ENCODE measurements around the gene NCOR2.
"Not testable (repeated sequence)": the region's sequence is repeated elsewhere in the genome, so short reads cannot be mapped to it uniquely, and the experiment has no call there.

The NCOR2 gene

GRCh38 chr12:124599074-124599999 is 31.9 kb upstream of the NCOR2 start:
- DNase-seq: no peak

GRCh38 chr12:124597041-124597440 is 29.6 kb upstream of the NCOR2 start:
- DNase-seq: no peak

GRCh38 chr12:124595444-124595843 is 28.0 kb upstream of the NCOR2 start:
- DNase-seq: no peak

DNA sequence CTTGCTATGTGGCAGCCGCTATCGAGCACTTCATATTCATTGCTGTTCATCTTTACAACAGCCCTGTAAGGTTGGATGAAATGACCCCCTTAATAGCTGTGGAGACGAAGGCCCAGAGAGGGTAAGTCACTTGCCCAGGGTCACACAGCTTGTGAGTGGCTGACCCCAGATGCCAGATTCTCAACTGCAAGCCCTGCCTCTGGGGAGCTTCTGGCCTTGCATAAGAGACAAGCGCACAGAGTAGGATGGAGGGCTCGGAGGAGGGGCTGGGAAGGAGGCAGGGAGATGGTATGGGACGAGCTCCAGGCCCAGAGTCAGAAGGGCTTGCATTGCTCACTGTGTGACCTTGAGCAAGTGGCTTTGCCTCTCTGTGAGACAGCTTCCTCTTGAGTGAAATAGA is 27.4 kb upstream of the NCOR2 start:
- DNase-seq: no peak

- DNase-seq: no peak
Observed at GRCh38 chr12:124593851-124594401, 26.5 kb upstream of the NCOR2 start.

DNA sequence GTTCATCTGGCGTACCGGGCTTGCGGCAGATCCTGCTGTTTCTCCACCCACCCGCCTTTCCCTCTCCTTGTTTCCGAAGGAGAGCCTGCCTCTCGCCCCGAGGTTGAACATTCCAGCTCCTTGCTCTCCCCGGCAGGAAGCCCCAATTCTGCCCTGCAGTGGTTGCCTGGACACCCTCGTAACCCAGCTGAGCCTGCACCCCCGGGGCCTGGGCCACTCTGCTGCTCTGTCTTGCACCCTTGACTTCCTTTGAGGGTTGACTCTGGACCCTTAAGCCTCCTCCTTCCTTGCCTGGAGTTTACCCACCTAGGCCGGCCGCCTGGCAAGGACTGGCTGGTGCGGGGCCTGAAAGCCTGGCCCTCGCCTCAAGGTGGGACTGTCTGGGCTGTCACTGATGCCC is 25.8 kb upstream of the NCOR2 start:
- no peak for DNase-seq

DNA sequence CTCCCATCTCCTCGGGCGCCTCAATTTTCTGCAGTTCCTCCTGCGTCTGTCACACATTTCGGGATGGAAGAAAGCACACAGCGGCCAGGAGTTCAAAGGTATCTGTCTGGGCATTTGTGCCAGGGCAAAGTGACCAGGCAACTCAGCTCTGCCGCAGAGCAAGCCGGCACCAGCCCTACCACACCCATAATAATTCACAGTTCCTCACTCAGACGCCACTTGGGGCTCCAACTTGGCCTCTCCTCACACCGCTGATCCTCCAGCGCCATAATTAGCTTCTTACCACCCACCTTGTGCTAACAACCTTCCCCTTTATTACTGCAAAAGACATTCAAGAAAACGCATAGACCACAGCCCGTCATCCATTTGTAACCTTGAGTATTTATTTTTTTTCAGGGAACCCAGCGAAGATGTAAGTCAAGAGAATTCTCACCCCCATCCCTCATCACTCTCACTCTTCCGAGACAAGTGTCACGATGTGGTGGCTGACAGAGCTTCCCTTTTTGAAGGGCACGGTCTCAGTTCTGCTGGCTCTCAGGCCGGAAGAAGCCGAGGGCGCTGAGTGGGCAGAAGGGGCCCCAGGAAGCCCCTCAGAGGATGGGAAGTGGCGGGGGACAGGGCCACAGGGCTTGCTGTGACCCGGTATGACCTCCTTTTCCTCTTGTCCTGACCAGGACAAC is 25.2 kb upstream of the NCOR2 start:
- no peak for DNase-seq

DNA sequence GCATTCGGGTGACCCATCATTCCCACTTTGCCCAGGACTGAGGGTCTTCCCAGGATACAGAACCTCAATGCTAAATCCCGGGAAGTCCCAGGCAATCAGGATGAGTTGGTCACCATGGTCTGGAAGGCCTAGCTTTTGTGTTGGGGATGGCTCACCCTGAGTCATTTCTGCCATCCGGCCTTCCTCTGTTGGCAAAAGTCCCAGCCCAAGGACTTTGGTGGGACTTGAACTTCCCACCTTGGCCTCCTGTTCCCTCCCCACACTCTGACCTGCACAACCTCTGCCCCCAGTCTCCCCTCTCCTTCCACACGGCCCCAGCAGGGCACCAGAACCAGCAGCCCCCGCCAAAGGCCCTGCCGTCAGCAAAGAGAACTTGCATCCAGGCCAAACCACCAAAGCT is 24.6 kb upstream of the NCOR2 start:
- DNase-seq: no peak

DNA sequence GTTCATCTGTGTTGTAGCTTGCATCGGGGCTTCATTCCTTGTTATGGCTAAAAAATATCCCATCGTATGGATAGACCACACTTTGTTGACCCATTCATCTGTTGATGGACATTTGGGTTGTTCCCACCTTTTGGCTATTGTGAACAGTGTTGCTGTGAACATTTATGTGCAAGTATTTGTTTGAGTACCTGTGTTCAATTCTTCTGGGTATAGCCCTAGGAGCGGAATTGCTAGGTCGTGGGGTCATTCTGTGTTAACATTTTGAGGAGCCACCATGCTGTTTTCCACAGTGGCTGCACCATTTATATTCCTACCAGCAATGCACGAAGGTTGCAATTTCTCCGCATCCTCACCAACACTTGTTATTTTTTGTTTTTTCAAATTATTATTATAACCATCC is 23.0 kb upstream of the NCOR2 start:
- no peak for DNase-seq

DNA sequence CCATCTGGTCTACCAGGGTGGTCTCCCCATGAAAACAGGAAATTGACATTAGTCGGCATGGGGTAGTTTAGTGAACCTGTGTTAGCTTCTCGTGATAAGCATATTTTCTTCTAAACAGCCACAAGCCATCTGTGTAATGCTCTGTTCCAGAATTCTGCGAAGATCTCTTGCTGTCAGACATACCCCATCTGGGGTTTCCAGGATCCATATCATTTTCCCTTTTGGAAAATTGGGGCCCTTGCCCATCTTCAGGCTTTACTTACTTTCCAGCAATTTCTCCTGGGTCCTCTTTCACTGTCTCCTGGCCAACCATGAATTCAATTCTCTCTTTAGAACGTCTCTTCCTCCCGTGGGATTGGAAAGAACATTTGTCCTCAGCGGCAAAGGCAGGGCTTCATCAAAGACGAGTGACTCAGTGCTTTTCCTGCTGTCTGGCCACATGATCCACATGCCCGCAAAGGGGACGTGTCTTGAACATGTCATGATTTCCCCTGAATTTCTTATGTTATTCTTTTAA is 21.4 kb upstream of the NCOR2 start:
- DNase-seq: no peak

DNA sequence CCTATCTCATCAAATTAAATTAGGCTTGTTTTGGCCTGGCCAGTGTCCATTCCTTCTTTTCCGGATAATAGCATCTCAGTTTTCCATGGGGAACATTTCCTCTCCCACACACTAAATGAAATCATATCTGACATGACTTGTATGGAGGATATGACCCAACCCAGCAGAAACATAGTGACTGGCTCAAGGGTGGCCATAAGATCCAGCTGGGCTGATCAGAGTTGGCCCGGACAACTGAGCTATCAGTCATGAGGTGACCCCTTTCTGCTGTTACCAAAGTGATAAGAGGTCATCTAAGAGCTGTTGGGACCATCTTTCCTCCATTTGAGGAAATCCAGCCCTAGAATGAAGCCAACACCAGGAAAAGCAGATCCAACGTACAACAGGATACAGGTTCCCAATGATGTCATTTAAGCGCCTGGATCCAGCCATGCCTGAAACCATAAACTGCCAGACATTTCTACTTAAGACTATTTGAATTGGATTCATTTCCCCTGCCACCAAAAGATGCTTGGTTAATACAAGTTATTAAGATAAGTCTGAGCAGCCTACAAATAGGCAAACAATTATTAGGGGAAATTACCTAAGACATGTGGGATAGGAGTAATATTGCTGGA is 20.7 kb upstream of the NCOR2 start:
- DNase-seq: no peak

DNA sequence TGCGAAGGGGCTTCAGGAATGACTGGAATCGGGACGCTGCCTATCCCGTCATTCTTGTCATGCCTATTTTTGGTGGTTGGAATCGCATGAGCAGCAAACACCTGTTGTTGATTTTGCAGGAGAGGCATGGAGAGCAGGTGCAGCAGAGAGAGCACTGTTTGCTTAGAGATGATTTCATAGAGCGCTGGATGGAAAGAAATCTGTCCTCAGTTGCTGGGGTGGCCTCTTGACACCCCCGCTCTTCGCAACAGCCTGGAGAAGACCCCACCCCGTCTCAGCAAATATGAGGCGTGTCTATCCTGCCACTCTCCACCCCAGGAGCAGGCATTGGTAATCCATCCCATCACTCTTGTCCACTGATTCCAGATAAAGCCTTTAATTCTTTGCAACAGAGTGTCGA is 19.3 kb upstream of the NCOR2 start:
- DNase-seq: peak; percentile 53

DNA sequence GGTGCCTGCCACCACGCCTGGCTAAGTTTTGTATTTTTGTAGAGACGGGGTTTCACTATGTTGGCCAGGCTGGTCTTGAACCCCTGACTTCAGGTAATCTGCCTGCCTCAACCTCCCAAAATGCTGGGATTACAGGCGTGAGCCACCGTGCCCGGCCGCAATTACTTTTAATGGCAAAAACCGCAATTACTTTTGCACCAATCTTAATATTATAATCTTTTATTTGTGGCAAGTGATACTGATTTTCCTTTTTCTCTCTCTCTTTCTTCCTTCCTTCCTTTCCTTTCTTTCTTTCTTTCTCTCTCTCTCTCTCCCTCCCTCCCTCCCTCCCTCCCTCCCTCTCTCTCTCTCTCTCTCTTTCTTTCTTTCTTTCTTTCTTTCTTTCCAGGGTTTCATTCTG is 17.1 kb upstream of the NCOR2 start:
- not testable (repeated sequence) for DNase-seq

- DNase-seq: no peak
Observed at GRCh38 chr12:124583854-124584253, 16.4 kb upstream of the NCOR2 start.

DNA sequence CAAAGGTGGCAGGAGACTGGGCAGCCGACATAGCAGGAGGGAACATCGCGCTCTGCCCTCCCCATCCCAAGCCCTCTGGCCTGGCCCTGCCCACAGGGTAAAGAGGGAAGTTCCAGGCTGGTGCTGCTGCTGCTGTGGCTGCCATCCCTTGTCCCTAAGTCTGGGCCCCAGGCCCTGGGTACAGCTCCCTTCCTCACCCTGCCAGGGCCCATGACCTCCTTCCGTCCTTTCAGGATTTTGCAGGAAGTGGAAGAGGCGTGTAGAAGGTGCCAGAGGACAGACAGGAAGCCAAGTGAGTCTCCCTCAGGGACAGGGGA is 14.7 kb upstream of the NCOR2 start:
- no peak for DNase-seq

GRCh38 chr12:124581307-124582107 is 14.1 kb upstream of the NCOR2 start:
- DNase-seq: no peak

- DNase-seq: no peak
Observed at GRCh38 chr12:124579921-124580517, 12.6 kb upstream of the NCOR2 start.

GRCh38 chr12:124578854-124579253 is 11.4 kb upstream of the NCOR2 start:
- DNase-seq: no peak

DNA sequence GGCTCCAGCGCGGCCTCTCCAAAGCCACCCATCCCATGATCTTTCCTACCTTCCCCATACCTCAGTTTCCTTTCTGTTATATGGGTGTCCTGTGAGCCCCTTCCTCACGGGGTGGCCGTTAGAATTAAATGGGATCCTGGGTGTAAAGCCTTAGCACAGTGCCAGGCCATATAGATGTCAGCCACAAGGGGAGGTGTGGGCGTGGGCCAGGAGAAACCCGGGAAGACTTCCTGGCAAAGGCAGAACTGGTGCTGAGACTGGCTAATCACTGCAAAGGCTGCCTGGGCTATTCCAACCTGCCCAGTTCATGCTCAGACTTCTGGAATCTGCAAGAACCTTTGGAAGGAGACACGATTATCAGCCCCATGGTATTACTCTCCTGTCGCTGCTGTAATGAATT is 11.0 kb upstream of the NCOR2 start:
- no peak for DNase-seq

GRCh38 chr12:124577986-124578385 is 10.6 kb upstream of the NCOR2 start:
- DNase-seq: no peak

DNA sequence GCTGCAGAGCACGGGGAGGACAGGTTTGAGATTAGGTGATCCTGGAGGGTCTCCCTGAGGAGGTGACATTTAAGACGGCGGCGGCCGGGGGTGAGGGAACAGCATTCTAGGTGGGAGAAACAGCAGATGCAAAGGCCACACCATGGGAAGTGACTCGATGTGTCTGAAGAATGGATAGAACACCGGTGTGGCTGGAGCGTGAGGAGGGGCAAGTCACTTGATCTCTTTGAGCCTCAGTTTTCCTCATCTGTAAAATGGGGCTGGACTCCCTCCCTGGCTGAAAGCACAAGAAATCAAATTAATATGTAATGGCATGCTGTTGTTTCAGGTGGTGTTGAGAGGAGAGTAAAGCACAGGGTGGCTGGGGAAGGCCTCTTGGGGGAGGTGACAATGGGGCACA is 10.0 kb upstream of the NCOR2 start:
- no peak for DNase-seq

DNA sequence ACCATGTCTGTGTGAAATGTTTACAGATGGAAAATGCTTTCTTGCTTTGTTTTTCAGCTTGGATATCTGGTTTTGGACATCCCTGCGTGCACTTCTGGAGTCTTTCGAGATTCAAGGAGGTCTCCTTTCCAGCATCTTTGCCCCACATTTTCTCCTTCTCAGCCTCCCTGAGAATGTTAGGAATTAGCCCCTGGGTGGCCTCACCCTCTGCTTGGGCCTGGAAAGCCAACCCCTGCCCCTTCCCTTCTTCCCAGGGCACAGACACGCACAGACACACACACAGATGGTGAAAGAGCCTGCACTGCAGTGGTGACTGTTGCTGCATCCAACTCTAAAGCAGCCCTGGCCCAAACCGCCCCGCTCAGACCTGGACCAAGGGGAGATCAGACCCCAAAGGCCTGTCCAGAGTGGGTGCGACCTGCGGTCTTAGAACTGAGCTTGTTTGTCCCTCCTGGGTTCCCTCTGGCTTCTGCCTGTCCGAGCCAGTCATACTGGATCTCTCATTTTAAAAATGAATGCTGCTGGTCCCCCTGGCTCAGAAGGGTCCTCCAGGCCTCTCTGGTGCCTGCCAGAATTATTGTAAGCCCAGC is 8.7 kb upstream of the NCOR2 start:
- no peak for DNase-seq

All from NCI-H2081 treated with DMSO at 0.1 percent for 48 hours (cell line).